Common myeloid progenitor, CD34-positive (primary cell): ENCODE results near the gene TUBA1B.

Source experiments
- CTCF ChIA-PET: fragments of 350-600 bp; sonication (Branson Sonifier 250); formaldehyde crosslinking; loops from one replicate; lab custom pipeline; 2021; ENCODE audit warnings: antibody characterized with exemption; lab: Charles Lee
- POLR2A ChIA-PET: fragments of 350-600 bp; sonication (Branson Sonifier 250); formaldehyde crosslinking; loops from one replicate; lab custom pipeline; 2021; ENCODE audit warnings: antibody characterized with exemption; lab: Charles Lee
- DNase-seq, 3 donors: peaks; one replicate each; pipeline versions ENCODE4 v3.0.0 to v3.0.0-alpha.2; 2013
- H3K27ac ChIP-seq, 2 experiments: 1 replicate in 1 of 2; 2 replicates in 1 of 2; pipeline ENCODE4 v1.7.0; 2013; ENCODE audit warnings: inconsistent platforms in 2 of 2, low read length in 2 of 2, mild to moderate bottlenecking in 2 of 2, low read depth in 1 of 2, moderate library complexity in 1 of 2; ENCODE audit not compliant: severe bottlenecking in 2 of 2, insufficient read depth in 1 of 2, poor library complexity in 1 of 2
- H3K27me3 ChIP-seq, 5 experiments: replicated peaks in 2 of 5; 1 replicate in 3 of 5; 2 replicates in 2 of 5; pipeline versions ENCODE4 v1.6.1 to v1.7.0; 2013; ENCODE audit warnings: low read length in 4 of 5, mild to moderate bottlenecking in 2 of 5, moderate library complexity in 2 of 5, inconsistent platforms in 1 of 5; ENCODE audit not compliant: insufficient read depth in 5 of 5, control insufficient read depth in 4 of 5
- H3K36me3 ChIP-seq, 4 experiments: 1 replicate in 2 of 4; 2 replicates in 2 of 4; pipeline versions ENCODE4 v1.6.1 to v1.7.0; 2013; ENCODE audit warnings: low read length in 3 of 4, control low read depth in 1 of 4, mild to moderate bottlenecking in 1 of 4; ENCODE audit not compliant: control insufficient read depth in 4 of 4, insufficient read depth in 4 of 4
- H3K4me1 ChIP-seq, 4 experiments: 1 replicate in 3 of 4; 2 replicates in 1 of 4; pipeline versions ENCODE4 v1.6.1 to v1.7.1; 2013; ENCODE audit warnings: low read length in 3 of 4, mild to moderate bottlenecking in 3 of 4, control low read depth in 1 of 4, inconsistent platforms in 1 of 4, moderate library complexity in 1 of 4; ENCODE audit not compliant: control insufficient read depth in 4 of 4, insufficient read depth in 4 of 4; ENCODE audit errors: control extremely low read depth in 1 of 4
- H3K4me3 ChIP-seq, 7 experiments: 1 replicate in 4 of 7; 2 replicates in 3 of 7; pipeline versions ENCODE4 v1.5.1 to v1.7.0; 2013; ENCODE audit warnings: mild to moderate bottlenecking in 7 of 7, low read length in 6 of 7, moderate library complexity in 6 of 7, inconsistent platforms in 2 of 7, low read depth in 2 of 7, control low read depth in 1 of 7; ENCODE audit not compliant: insufficient read depth in 4 of 7, control insufficient read depth in 1 of 7; ENCODE audit errors: extremely low read depth in 1 of 7
- H3K9me3 ChIP-seq, 5 experiments: 1 replicate in 4 of 5; 2 replicates in 1 of 5; pipeline versions ENCODE4 v1.6.1 to v1.7.1; 2013; ENCODE audit warnings: low read length in 4 of 5, mild to moderate bottlenecking in 2 of 5, inconsistent platforms in 1 of 5, low read depth in 1 of 5, moderate library complexity in 1 of 5; ENCODE audit not compliant: control insufficient read depth in 4 of 5, insufficient read depth in 2 of 5; ENCODE audit errors: control extremely low read depth in 1 of 5
- WGBS: methylation state at CpG from one replicate; pipeline ENCODE4 v1.1.5; 2013; ENCODE audit not compliant: insufficient coverage; 5-methylcytosine and 5-hydroxymethylcytosine counted together

Gene TUBA1B

GRCh38 chr12:49088932-49089330 lies 42.3 kb downstream of the TUBA1B start:
- POLR2A ChIA-PET, result interaction anchor here (0.8 to 1.6 kb wide), 2 partner anchors 42 to 144 kb away, joined by 3 to 7 read pairs; partner anchors contain the start of gene TUBA1B
- peaks cover 11 to 56% (median 49%) of the 10 kb centered on the region in 4 experiments for H3K4me1 ChIP-seq
- no peaks in the 10 kb centered on the region for H3K36me3 ChIP-seq
- DNase-seq, result no peak
- peaks cover 0 to 3% (median 0%) of the 10 kb centered on the region in 5 experiments for H3K9me3 ChIP-seq
- CTCF ChIA-PET, result interaction anchor here (0.8 to 16.3 kb wide), 20 partner anchors 9 to 172 kb away, joined by 3 to 285 read pairs (median 6); partner anchors contain the start of genes DHH, LMBR1L, RHEBL1 and TUBA1B
- no peak overlapping the region for H3K27ac ChIP-seq
- no peak overlapping the region for H3K4me3 ChIP-seq
- 49% methylated on average over 6 of the region's 6 CpGs for WGBS
- H3K27me3 ChIP-seq, result peaks cover 13 to 56% (median 28%) of the 10 kb centered on the region in 5 experiments

DNA sequence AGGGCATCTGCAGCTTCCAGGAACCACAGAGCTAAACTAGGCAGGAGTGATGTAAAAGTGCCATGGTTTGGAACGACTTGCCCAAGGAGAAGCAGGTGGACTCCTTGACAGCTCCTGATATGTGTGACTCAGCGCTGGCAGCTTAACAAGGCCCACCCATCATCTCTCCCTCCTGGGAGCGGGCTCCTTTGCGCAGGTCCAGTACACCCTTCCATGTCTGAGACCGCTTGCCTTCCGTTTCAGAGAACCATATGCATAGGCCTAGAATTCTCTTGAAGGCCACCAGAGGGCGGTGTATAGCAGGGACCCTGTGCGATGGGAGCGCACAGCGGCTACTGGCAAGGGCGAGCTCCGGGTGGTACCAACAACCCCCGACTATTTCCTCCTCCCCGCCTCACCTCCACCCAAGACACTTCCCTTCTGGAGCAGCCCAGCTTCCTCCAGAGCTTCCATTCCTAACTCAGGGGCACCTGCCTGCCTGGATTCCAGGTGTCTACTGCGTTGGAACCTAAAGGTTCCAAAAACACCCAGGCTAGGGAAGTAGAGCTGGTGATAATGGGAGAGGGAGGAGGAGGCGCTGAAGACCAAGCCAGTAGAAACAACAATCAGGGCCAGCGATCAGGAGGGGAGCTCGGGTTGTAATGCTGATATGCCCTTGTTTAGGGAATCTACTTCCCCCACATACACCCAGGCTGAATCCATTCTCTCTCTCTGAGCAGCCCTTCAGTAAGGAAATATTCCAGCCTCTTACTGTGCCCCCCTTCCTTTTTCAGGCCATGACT lies 42.9 kb downstream of the TUBA1B start:
- H3K4me1 ChIP-seq, result peaks cover 11 to 51% (median 44%) of the 10 kb centered on the region in 4 experiments
- ChIA-PET CTCF (interaction anchor here (0.6 to 16.3 kb wide), 26 partner anchors 9 to 166 kb away, joined by 3 to 285 read pairs (median 6); partner anchors contain the start of genes DHH, LMBR1L, RHEBL1 and TUBA1B), POLR2A (interaction anchor here (0.5 to 1.6 kb wide), 3 partner anchors 43 to 136 kb away, joined by 3 to 7 read pairs (median 5); partner anchors contain the start of genes TUBA1A and TUBA1B)
- H3K27me3 ChIP-seq, result peaks cover 13 to 50% (median 23%) of the 10 kb centered on the region in 5 experiments
- H3K36me3 ChIP-seq, result no peaks in the 10 kb centered on the region
- peak overlapping the region in 6 of 7 experiments; percentile 1 to 60 (median 35) for H3K4me3 ChIP-seq
- whole genome bisulfite sequencing, result under 1% methylated on average over 15 of the region's 18 CpGs
- peaks cover 0 to 3% (median 0%) of the 10 kb centered on the region in 5 experiments for H3K9me3 ChIP-seq
- peak; percentile 87 to 91 (median 90) for DNase-seq
- H3K27ac ChIP-seq, result no peak overlapping the region

DNA sequence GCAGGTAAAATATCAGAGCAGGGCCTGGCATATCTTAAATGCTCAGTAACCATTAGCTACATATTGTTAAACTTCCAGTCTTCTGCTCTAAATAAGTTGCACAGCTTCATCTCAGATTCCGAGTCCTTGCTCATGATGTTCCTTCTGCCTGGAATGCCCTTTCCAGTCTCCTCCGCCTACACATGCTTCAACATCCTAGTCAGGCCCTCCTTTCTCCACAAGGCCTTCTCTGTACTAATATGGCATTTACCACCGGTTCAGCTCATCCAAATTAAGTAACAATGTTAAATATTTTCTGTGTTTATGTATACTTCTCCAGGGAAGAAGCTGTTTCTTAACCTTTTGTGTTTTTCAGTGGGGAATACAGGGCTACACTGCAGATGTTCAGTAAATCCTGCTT lies 45.1 kb downstream of the TUBA1B start:
- CTCF ChIA-PET, result interaction anchor here (0.9 to 16.3 kb wide), 8 partner anchors 8 to 153 kb away, joined by 3 to 285 read pairs (median 5); partner anchors contain the start of genes DHH, LMBR1L, RHEBL1 and TUBA1B
- WGBS, result 100% methylated on average over 2 of the region's 3 CpGs
- Histone ChIP-seq H3K9me3 (peaks cover 0 to 3% (median 0%) of the 10 kb centered on the region in 5 experiments), H3K27ac (no peak overlapping the region), H3K36me3 (no peaks in the 10 kb centered on the region), H3K27me3 (peaks cover 8 to 27% (median 13%) of the 10 kb centered on the region in 5 experiments), H3K4me3 (no peak overlapping the region), H3K4me1 (peaks cover 11 to 35% (median 26%) of the 10 kb centered on the region in 4 experiments)
- no peak for DNase-seq
- POLR2A ChIA-PET, result interaction anchor here (0.6 kb wide), 1 partner anchor 149 kb away, joined by 3 read pairs; no protein-coding TSS in a partner anchor

- 100% methylated on average over 3 of the region's 3 CpGs for WGBS
- Histone ChIP-seq H3K27me3 (peaks cover under 1 to 11% (median 8%) of the 10 kb centered on the region in 5 experiments), H3K9me3 (peaks cover 0 to 3% (median 0%) of the 10 kb centered on the region in 5 experiments), H3K27ac (no peak overlapping the region), H3K4me1 (peaks cover 10 to 18% (median 13%) of the 10 kb centered on the region in 4 experiments), H3K36me3 (no peaks in the 10 kb centered on the region), H3K4me3 (no peak overlapping the region)
- ChIA-PET CTCF (interaction anchor here (1.0 to 16.3 kb wide), 4 partner anchors 16 to 83 kb away, joined by 3 to 285 read pairs (median 102); partner anchors contain the start of genes DHH, LMBR1L and RHEBL1), POLR2A (interaction anchor here (1.0 kb wide), 1 partner anchor 9 kb away, joined by 4 read pairs; no protein-coding TSS in a partner anchor)
- no peak for DNase-seq
Measured at GRCh38 chr12:49084438-49084837, 46.8 kb downstream of the TUBA1B start.

- no peak overlapping the region for H3K27ac ChIP-seq
- H3K4me3 ChIP-seq, result no peak overlapping the region
- H3K9me3 ChIP-seq, result peaks cover 0 to 3% (median 0%) of the 10 kb centered on the region in 5 experiments
- no peaks in the 10 kb centered on the region for H3K36me3 ChIP-seq
- WGBS, result 100% methylated on average over 1 of the region's 1 CpG
- H3K4me1 ChIP-seq, result no peaks in the 10 kb centered on the region
- no peak for DNase-seq
- CTCF ChIA-PET, result interaction anchor here (1.2 to 16.3 kb wide), 5 partner anchors 9 to 49 kb away, joined by 3 to 285 read pairs (median 8); partner anchors contain the start of gene RHEBL1
- H3K27me3 ChIP-seq, result no peaks in the 10 kb centered on the region
- POLR2A ChIA-PET, result no interaction called here
Measured at GRCh38 chr12:49079793-49080192, 51.4 kb downstream of the TUBA1B start.
